Measurements from ENCODE around the gene CDK14.

The CDK14 gene

DNA sequence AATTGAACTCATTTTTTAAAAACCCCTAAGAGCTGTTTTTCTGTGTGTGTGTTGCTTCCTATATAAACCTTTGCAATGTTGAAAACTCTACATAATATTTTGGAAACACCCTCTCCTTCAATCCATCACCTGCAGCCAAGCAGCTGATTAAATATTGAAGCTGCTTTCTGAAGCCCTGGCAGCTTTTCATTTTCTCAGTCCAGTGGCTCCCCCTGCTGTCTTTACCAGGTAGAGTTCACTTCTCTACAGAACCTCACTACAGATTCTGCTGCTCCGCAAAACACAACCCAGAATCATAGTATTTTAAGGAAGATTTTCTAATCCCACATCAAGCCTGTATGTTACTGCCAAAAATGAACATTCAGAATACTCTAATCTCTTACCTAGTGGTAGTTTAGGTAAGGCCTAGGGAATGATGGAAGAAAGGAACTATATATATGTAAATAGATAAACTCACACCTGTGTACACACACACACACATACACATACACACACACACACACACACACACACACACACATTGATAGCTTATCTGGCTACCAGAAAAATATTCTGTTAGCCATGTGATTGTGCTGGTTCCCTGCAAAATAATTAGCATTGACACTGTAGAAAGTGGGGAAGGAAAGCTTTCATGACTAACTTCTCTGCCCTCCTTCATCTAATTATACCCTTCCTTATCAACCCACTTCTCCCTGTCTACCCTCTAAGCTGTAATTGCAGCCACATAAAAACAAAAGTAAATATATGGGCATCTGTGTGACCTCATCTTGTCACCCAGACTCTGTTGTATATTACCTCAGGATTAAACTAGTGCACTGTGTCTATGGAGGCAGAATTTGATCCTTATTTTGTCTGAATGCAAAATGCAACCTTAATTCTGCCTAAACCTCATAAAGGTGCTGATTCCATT is 438.6 kb downstream of the CDK14 start:
- DNase-seq (ENCODE audit: extremely low read depth, low read depth) = peak; percentile 20
- TF ChIP-seq, protein P1, sequence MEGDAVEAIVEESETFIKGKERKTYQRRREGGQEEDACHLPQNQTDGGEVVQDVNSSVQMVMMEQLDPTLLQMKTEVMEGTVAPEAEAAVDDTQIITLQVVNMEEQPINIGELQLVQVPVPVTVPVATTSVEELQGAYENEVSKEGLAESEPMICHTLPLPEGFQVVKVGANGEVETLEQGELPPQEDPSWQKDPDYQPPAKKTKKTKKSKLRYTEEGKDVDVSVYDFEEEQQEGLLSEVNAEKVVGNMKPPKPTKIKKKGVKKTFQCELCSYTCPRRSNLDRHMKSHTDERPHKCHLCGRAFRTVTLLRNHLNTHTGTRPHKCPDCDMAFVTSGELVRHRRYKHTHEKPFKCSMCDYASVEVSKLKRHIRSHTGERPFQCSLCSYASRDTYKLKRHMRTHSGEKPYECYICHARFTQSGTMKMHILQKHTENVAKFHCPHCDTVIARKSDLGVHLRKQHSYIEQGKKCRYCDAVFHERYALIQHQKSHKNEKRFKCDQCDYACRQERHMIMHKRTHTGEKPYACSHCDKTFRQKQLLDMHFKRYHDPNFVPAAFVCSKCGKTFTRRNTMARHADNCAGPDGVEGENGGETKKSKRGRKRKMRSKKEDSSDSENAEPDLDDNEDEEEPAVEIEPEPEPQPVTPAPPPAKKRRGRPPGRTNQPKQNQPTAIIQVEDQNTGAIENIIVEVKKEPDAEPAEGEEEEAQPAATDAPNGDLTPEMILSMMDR (IDR thresholded peaks at IDR 0.05; ENCODE audit: low read depth, low read length, missing control alignments) = peak; percentile 71
- no peak overlapping the region for H3K4me3 ChIP-seq (replicated peaks; ENCODE audit: low read depth, low read length)

DNA sequence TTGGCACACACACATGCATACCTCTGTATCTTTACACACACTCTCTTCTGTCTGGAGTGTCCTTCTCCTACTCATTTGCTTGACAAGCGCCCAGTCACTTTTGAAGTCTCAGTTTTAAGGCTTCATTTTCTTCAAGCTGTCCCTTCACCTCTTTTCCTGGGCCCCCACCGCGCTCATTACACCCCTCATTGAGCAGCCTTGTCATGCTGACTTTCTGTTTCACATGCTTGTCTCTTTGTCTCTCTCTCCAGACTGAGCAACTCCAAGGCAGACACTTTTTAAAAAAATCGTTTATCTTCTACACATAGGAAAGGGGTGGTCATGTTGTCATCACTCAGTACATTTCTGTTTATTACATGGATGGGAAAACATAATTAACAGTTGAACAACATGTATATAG is 442.9 kb downstream of the CDK14 start:
- H3K4me3 ChIP-seq (replicated peaks; ENCODE audit: low read depth, low read length) = no peak overlapping the region
- no peak for DNase-seq (ENCODE audit: extremely low read depth, low read depth)
- TF ChIP-seq, protein P1 (IDR thresholded peaks at IDR 0.05; ENCODE audit: low read depth, low read length, missing control alignments) = no peak

DNA sequence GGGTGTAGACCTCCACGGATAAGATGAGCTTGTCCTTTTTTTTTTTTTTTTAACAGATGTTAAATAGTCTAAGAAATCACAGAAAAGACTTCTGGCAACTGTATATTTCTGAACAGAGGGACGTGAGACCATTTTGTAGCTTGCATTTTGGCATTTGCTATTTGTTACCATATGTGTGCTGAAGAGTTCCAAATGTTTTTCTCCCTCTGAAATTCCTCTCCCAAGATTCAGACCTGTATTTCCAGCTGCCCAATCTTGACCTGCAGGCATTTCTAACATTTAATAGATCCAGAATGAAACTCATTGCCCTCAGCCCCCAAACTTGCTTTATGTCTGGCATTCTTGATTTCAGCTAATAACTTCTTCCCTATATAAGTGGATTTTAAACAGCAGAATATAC is 445.0 kb downstream of the CDK14 start:
- no peak overlapping the region for H3K4me3 ChIP-seq (replicated peaks; ENCODE audit: low read depth, low read length)
- TF ChIP-seq, protein P1 (IDR thresholded peaks at IDR 0.05; ENCODE audit: low read depth, low read length, missing control alignments) = no peak
- DNase-seq (ENCODE audit: extremely low read depth, low read depth) = no peak

DNA sequence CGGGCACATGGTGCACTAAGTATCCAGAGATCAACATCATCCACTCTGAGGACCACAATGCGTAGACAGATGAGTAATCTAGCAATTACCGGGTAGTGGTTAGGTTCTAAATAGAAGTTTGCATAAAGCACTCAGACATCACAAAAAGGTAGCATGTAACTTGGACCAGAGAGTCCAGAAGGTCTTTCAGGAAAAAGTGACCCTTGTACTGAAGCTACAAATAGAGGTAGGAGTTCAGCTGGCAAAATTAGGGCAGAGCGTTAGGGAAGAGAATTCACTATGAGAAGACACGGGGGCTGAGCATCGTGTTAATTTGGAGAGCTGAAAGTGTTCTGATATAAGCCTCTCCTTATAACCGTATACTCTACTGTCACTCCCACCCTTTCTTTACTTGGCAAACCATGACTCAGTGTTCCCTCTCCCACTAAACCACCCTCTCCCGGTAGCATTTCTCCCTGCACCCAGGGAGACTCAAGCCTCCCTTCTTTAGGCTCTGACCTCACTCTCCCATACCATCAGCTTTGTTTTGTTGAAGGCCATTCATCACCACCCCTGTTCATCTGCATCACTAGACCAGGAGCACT is 445.9 kb downstream of the CDK14 start:
- no peak for DNase-seq (ENCODE audit: extremely low read depth, low read depth)
- no peak overlapping the region for H3K4me3 ChIP-seq (replicated peaks; ENCODE audit: low read depth, low read length)
- TF ChIP-seq, protein P1 (IDR thresholded peaks at IDR 0.05; ENCODE audit: low read depth, low read length, missing control alignments) = no peak

DNA sequence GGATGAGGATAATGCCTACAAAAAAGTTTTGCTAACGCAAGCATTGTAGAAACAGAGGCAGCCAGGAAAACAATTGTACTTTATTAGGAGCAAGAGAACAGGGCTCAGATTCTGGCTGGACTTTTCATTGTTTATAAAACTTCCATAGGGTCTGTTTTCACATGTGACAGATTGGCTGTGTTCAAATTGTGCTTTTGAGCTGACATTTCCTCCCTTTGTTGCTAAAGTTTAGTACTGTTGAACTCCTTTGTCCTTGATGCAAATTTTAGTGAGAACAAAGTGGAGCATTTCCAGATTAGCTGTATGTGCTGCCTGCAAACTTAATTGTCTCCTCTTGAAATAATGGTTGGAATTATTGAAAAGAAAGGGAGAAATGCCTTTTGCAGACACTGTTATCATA is 447.1 kb downstream of the CDK14 start:
- H3K4me3 ChIP-seq (replicated peaks; ENCODE audit: low read depth, low read length) = no peak overlapping the region
- TF ChIP-seq, protein P1 (IDR thresholded peaks at IDR 0.05; ENCODE audit: low read depth, low read length, missing control alignments) = no peak
- no peak for DNase-seq (ENCODE audit: extremely low read depth, low read depth)

DNA sequence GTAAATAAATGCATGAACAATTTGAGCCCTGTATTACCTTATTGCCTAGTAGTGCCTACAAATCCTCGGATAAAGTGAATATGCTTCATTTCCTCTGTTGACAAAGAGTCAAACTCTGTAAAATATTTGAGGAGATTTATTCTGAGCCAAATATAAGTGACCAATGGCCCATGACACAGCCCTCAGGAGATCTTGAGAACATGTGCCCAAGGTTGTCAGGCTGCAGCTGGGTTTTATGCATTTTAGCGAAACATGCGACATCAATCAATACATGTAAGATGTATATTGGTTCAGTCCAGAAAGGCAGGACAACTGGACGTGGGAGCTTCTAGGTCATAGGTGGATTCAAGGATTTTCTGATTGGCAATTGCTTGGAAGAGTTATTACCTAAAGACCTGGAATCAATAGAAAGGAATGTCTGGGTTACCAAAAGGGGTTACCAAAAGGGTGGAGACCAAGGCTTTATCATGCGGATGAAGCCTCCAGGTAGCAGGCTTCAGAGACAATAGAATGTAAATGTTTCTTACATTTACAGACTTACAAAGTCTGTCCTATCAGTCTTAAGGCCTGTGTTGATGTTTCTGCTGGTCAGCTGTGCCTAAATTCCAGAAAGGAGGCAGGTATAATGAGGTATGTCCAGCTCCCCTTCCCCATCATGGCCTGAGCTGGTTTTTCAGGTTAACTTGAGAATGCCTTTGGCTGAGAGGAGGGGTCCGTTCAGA is 448.0 kb downstream of the CDK14 start:
- DNase-seq (ENCODE audit: extremely low read depth, low read depth) = no peak
- no peak overlapping the region for H3K4me3 ChIP-seq (replicated peaks; ENCODE audit: low read depth, low read length)
- TF ChIP-seq, protein P1 (IDR thresholded peaks at IDR 0.05; ENCODE audit: low read depth, low read length, missing control alignments) = no peak
